Stimulated activated CD8-positive, alpha-beta memory T cell treated with anti-CD3 and anti-CD28 coated beads, Interleukin-7, amount 100 ng/mL, for 48 hours (primary cell): ENCODE measurements around the gene SLX4.

Experiments
- DNase-seq, 2 donors: peaks; one replicate each; pipeline ENCODE4 v3.0.0-alpha.2; 2020; ENCODE audit warnings: low read depth in 1 of 2; ENCODE audit errors: extremely low read depth in 1 of 2

The SLX4 gene

GRCh38 chr16:3561626-3562025 is 49.8 kb downstream of the SLX4 start:
- DNase-seq: no peak

- DNase-seq: no peak
Observed at GRCh38 chr16:3554351-3554928, 57.0 kb downstream of the SLX4 start.

- DNase-seq: no peak
Observed at GRCh38 chr16:3553138-3553923, 58.1 kb downstream of the SLX4 start.

GRCh38 chr16:3550851-3551847 is 60.3 kb downstream of the SLX4 start:
- no peak for DNase-seq

- no peak for DNase-seq
Observed at GRCh38 chr16:3549906-3550305, 61.5 kb downstream of the SLX4 start.

- no peak for DNase-seq
Observed at GRCh38 chr16:3548859-3549258, 62.5 kb downstream of the SLX4 start.

GRCh38 chr16:3548445-3548844 is 63.0 kb downstream of the SLX4 start:
- DNase-seq: no peak

- no peak for DNase-seq
Observed at GRCh38 chr16:3546986-3547682, 64.3 kb downstream of the SLX4 start.

- no peak for DNase-seq
Observed at GRCh38 chr16:3542601-3543373, 68.6 kb downstream of the SLX4 start.

- no peak for DNase-seq
Observed at GRCh38 chr16:3541527-3542155, 69.8 kb downstream of the SLX4 start.

- no peak for DNase-seq
Observed at GRCh38 chr16:3538222-3538621, 73.2 kb downstream of the SLX4 start.

- no peak for DNase-seq
Observed at GRCh38 chr16:3536851-3537250, 74.6 kb downstream of the SLX4 start.

- DNase-seq: no peak
Observed at GRCh38 chr16:3536271-3536731, 75.1 kb downstream of the SLX4 start.

GRCh38 chr16:3534126-3534525 is 77.3 kb downstream of the SLX4 start:
- no peak for DNase-seq

GRCh38 chr16:3532741-3533140 is 78.7 kb downstream of the SLX4 start:
- no peak for DNase-seq
